Karpas-422 (cell line): Measurements from ENCODE around the gene EVPL. TPM values are rescaled to one million over a fixed set of nuclear protein-coding genes. Genes with fewer than 3 reads are reported as not detected.

Experiments
- DNase-seq: peaks from one replicate; pipeline ENCODE4 v3.0.0-alpha.2; 2015
- H2AFZ ChIP-seq: fragments of 200-600 bp; sonication (generic); 2 replicates; pipeline ENCODE4 v1.6.1; 2014; ENCODE audit warnings: antibody characterized with exemption, low read length, mixed read lengths
- H3K27ac ChIP-seq: fragments of 200-600 bp; sonication (generic); 2 replicates; pipeline ENCODE4 v1.5.1; 2014; ENCODE audit warnings: mild to moderate bottlenecking, low read length, moderate library complexity
- H3K27me3 ChIP-seq: fragments of 200-600 bp; sonication (generic); 2 replicates; pipeline ENCODE4 v1.6.1; 2014; ENCODE audit warnings: low read length, mixed read lengths
- H3K36me3 ChIP-seq: fragments of 200-600 bp; sonication (generic); 2 replicates; pipeline ENCODE4 v1.6.1; 2014; ENCODE audit warnings: low read length, mixed read lengths; ENCODE audit not compliant: insufficient read depth
- H3K4me1 ChIP-seq: fragments of 200-600 bp; sonication (generic); 2 replicates; pipeline ENCODE4 v1.6.1; 2014; ENCODE audit warnings: mild to moderate bottlenecking, low read length, mixed read lengths
- H3K4me2 ChIP-seq: fragments of 200-600 bp; sonication (generic); 2 replicates; pipeline ENCODE4 v1.6.1; 2014; ENCODE audit warnings: low read length, low read depth, mild to moderate bottlenecking; ENCODE audit not compliant: poor library complexity, severe bottlenecking
- H3K4me3 ChIP-seq: fragments of 200-600 bp; sonication (generic); 2 replicates; pipeline ENCODE4 v1.5.1; 2014; ENCODE audit warnings: mild to moderate bottlenecking, antibody characterized with exemption, low read length, mixed read lengths
- H3K79me2 ChIP-seq: fragments of 200-600 bp; sonication (generic); 2 replicates; pipeline ENCODE4 v1.6.1; 2014; ENCODE audit warnings: mild to moderate bottlenecking, low read length, mixed read lengths
- H3K9ac ChIP-seq: fragments of 200-600 bp; sonication (generic); 2 replicates; pipeline ENCODE4 v1.6.0; 2014; ENCODE audit warnings: low read length
- H3K9me2 ChIP-seq: fragments of 200-600 bp; sonication (generic), shearing (Covaris generic); replicated peaks from 2 replicates; pipeline ENCODE4 v1.6.0; 2014; ENCODE audit warnings: mild to moderate bottlenecking, low read length, moderate library complexity; ENCODE audit not compliant: insufficient read depth
- H3K9me3 ChIP-seq: fragments of 300-700, 200-600 bp; sonication (generic); 2 replicates; pipeline ENCODE4 v1.6.1; 2014; ENCODE audit warnings: low read length, mixed read lengths
- H4K20me1 ChIP-seq: fragments of 200-600 bp; sonication (generic); 2 replicates; pipeline ENCODE4 v1.6.1; 2014; ENCODE audit warnings: mild to moderate bottlenecking, antibody characterized with exemption, low read length, low read depth; ENCODE audit not compliant: insufficient read depth
- total RNA-seq: library from RNA; depleted of rRNA; stranded (reverse); fragments of >200 nt; shearing (Covaris generic); gene quantifications from 2 replicates; pipeline ENCODE4 v1.2.3, GENCODE V29; 2014; ENCODE audit warnings: low replicate concordance

EVPL gene
- total RNA-seq, 1 experiment from 2014 or later: 0.07 TPM

DNA sequence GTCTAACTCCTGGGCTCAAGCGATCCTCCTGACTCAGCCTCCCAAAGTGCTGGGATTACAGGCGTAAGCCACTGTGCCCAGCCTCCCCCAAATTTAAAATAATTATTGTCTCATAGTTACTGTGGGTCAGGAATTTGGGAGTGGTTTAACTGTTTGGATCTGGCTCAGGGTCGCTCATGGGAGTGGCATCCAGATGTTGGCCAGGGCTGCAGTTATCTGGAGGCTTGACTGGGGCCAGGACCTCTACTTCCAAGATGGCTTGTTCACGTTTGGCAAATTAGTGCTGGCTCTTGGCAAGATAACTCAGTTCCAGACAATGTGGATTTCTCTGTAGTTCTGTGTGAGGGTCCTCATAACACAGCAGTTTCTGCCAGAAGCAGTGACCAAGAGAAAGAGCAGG is 40.1 kb downstream of the EVPL start:
- Histone ChIP-seq H3K4me1 (peaks cover 27% of the 10 kb centered on the region), H3K9ac (no peak overlapping the region), H3K27me3 (no peaks in the 10 kb centered on the region), H3K4me2 (no peak overlapping the region), H3K27ac (no peak overlapping the region), H3K4me3 (no peak overlapping the region), H3K79me2 (peaks cover 9% of the 10 kb centered on the region), H3K9me2 (no peaks in the 10 kb centered on the region), H3K36me3 (no peaks in the 10 kb centered on the region), H3K9me3 (no peaks in the 10 kb centered on the region), H2AFZ (no peak overlapping the region), H4K20me1 (no peaks in the 10 kb centered on the region)
- DNase-seq: no peak

DNA sequence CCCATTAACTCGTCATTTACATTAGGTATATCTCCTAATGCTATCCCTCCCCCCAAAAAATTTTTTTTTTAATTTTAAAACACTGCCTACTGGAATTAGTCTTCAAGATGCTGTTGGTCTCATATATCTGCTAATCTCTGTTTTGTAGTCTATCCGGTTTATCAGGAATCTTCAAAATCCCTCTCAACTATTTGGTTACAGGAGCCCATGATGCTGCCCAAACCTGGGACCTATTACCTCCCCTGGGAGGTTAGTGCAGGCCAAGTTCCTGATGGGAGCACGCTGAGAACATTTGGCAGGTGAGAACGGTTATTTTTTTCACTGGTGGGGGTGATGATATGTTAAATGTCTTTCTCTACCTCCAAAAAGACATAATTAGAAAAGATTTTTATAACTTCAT is 41.1 kb downstream of the EVPL start:
- Histone ChIP-seq H3K4me3 (no peak overlapping the region), H3K9me3 (no peaks in the 10 kb centered on the region), H3K36me3 (no peaks in the 10 kb centered on the region), H3K4me2 (no peak overlapping the region), H3K27ac (no peak overlapping the region), H3K9me2 (no peaks in the 10 kb centered on the region), H3K79me2 (peaks cover 18% of the 10 kb centered on the region), H4K20me1 (no peaks in the 10 kb centered on the region), H2AFZ (no peak overlapping the region), H3K27me3 (no peaks in the 10 kb centered on the region), H3K9ac (no peak overlapping the region), H3K4me1 (peaks cover 29% of the 10 kb centered on the region)
- no peak for DNase-seq

DNA sequence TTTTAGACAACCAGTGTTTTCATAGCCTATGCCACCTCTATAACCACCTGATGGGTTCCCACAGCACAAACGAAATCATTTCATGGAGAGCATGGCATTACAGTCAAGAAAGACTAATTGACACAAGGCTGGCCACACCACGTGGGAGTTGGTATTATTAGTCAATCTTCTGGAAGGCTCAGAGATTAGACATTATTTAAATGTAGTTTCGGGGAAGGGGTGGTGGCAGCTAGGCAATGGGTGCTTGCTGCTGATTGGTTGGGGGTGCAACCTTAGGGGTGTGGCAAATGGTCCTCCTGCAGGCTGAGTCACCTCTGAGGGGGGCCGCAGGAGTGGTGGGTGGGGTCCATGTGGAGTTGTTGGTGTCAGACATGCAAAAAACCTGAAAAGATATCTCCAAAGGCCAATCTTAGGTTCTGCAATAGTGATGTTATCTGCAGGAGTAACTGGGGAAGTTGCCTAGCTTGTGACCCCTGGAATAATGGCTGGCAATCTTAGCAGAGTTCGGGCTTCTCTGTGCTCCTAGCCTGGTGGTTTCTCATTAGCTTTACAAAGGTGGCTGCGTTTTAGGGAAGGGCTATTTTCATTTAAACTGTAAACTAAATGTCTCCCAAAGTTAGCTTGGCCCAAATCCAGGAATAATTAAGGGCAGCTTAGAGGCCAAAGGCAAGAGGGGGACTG is 43.5 kb downstream of the EVPL start:
- peaks cover 39% of the 10 kb centered on the region for H3K4me1 ChIP-seq

DNA sequence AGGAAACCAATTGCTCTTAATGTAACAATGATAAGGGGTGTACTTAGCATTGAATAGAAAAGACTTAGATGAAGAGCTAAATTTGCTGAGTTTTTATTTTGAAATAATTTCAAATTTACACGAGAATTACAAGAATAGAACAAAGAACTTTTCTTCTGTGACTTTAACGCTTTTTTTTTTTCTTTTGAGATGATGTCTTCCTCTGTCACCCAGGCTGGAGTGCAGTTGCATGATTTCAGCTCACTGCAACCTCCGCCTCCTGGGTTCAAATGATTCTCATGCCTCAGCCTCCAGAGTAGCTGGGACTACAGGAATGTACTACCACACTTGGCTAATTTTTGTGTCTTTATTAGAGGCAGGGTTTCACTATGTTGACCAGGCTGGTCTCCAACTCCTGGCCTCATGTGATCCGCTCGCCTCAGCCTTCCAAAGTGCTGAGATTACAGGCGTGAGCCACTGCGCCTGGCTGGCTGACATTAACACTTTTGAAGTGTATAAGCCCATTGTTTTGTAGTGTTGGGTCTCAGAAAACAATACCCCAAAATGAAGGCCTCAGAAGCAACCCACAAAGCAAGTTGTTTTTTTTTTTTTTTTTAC is 46.0 kb downstream of the EVPL start:
- Histone ChIP-seq H3K4me3 (peak overlapping the region; percentile 73; the same call in 1 of the 2 replicates), H3K4me1 (peaks cover 51% of the 10 kb centered on the region), H4K20me1 (no peaks in the 10 kb centered on the region), H3K27me3 (no peaks in the 10 kb centered on the region), H3K36me3 (no peaks in the 10 kb centered on the region), H3K4me2 (peak overlapping the region; percentile 68), H3K9me3 (no peaks in the 10 kb centered on the region), H3K9ac (peak overlapping the region; percentile 79), H3K9me2 (no peaks in the 10 kb centered on the region), H3K79me2 (peaks cover 49% of the 10 kb centered on the region), H3K27ac (peak overlapping the region; percentile 72), H2AFZ (no peak overlapping the region)
- no peak for DNase-seq

More for the DNA sequence above, 43.5 kb downstream of the EVPL start:
- H3K9ac ChIP-seq: no peak overlapping the region
- no peaks in the 10 kb centered on the region for H3K9me2 ChIP-seq
- H3K79me2 ChIP-seq: peaks cover 36% of the 10 kb centered on the region
- H3K4me3 ChIP-seq: no peak overlapping the region
- no peak overlapping the region for H2AFZ ChIP-seq
- H3K27ac ChIP-seq: peak overlapping the region; percentile 5; the same call in 1 of the 2 replicates
- peak overlapping the region; percentile 33 for H3K4me2 ChIP-seq
- peak; percentile 78 for DNase-seq
- H4K20me1 ChIP-seq: no peaks in the 10 kb centered on the region
- H3K36me3 ChIP-seq: no peaks in the 10 kb centered on the region
- H3K27me3 ChIP-seq: no peaks in the 10 kb centered on the region
- H3K9me3 ChIP-seq: no peaks in the 10 kb centered on the region

DNA sequence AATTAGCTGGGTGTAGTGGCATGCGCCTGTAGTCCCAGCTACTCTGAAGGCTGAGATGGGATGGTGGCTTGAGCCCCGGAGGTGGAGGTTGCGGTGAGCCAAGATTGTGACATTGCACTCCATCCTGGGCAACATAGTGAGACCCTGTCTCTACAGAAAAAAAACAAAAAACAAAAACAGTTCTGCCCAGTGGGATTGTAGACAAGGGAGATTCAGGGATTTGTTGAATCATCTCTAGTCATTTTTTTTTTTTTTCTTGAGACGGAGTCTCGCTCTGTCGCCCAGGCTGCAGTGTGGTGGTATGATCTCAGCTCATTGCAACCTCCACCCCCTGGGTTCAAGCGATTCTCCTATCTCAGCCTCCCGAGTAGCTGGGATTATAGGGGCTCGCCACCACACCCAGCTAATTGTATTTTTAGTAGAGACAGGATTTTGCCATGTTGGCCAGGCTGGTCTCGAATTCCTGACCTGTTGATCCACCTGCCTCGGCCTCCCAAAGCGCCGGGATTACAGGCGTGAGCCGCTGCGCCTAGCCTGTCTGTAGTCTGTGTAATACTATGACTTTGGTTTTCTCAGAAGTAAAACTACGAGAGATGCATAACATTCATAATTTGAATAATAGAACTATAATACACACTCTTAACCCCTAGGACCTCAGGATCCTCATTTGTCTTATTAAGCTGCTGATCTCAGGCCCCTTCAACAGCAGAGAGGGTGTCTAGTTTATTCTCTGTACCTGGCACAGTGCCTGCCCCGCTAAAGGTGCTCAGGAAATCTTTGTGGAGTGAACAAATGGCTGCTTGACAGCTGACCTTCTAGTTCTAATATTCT is 46.7 kb downstream of the EVPL start:
- H3K9me2 ChIP-seq: no peaks in the 10 kb centered on the region
- H2AFZ ChIP-seq: no peak overlapping the region
- H3K9ac ChIP-seq: peak overlapping the region; percentile 79
- H3K4me1 ChIP-seq: peaks cover 51% of the 10 kb centered on the region
- peak; percentile 60 for DNase-seq
- peak overlapping the region; percentile 68 for H3K4me2 ChIP-seq
- peak overlapping the region; percentile 72 for H3K27ac ChIP-seq
- H4K20me1 ChIP-seq: no peaks in the 10 kb centered on the region
- H3K27me3 ChIP-seq: no peaks in the 10 kb centered on the region
- no peaks in the 10 kb centered on the region for H3K9me3 ChIP-seq
- H3K79me2 ChIP-seq: peaks cover 50% of the 10 kb centered on the region
- H3K36me3 ChIP-seq: no peaks in the 10 kb centered on the region
- peak overlapping the region; percentile 73 for H3K4me3 ChIP-seq

DNA sequence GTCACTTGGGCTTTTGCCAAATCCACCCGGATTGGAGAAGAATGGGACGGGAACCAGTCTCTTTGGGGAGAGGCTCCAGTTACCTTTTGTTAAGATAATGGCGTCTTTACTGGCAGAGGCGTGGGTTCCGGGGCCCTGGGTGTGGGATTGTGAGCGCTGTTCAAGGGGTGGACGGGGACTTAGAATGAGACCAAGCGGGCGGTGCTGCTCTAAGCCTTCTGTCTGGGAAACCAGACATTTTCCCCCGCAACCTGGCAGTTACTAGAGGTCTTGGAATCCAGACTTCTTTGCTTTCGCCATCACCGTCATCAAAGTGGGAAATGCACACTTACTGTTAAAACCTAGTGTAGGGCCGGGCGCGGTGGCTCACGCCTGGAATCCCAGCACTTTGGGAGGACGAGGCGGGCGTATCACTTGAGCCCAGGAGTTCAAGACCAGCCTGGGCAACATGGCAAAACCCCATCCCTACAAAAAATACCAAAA is 47.4 kb downstream of the EVPL start:
- H3K36me3 ChIP-seq: no peaks in the 10 kb centered on the region
- peaks cover 49% of the 10 kb centered on the region for H3K79me2 ChIP-seq
- H3K9ac ChIP-seq: peak overlapping the region; percentile 79
- DNase-seq: no peak
- H4K20me1 ChIP-seq: no peaks in the 10 kb centered on the region
- peak overlapping the region; percentile 73 for H3K4me3 ChIP-seq
- peak overlapping the region; percentile 72 for H3K27ac ChIP-seq
- no peak overlapping the region for H2AFZ ChIP-seq
- no peaks in the 10 kb centered on the region for H3K27me3 ChIP-seq
- no peaks in the 10 kb centered on the region for H3K9me3 ChIP-seq
- H3K4me2 ChIP-seq: peak overlapping the region; percentile 68
- H3K9me2 ChIP-seq: no peaks in the 10 kb centered on the region
- peaks cover 51% of the 10 kb centered on the region for H3K4me1 ChIP-seq

DNA sequence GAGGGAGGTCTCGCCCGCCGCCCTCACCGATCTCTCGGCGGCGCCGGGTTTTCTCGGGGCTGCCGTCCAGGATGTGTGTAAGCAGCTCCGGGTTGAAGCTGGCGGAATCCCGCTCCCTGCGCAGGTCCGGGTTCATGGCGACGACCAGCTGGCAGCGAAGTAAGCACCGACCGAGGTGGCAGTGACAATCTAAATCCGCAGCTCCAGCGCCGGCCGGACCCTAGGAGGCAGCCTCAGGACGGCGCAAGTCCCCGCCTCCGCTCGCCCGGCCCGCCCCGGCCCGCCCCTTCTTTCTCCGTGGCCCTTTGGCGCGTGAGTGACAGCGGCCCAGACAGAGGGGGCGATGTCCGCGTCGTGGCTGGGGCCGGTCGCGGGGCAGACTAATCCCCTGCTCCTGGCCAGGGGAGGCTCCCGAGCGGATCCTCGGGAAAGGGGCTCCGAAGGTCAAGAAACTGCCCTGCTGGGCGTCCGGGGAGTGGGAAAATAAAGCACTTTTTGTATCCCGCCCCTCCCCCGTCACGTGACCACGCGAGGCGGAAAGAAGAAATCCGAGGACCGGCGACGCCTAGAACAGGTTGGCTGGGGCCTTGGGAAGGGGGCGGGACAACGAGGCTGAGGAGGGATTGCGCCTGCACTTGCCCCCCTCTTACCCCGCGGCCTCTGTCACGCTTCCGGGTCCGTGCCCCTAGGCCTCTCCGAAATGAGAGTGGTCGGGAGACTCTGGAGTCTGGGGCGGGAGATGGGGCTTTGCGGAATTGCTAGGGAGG is 48.0 kb downstream of the EVPL start, which contains the start of the genes ACOX1 and TEN1:
TSS of gene ACOX1 (minus strand) at position 229 of the 767 bp plus-strand sequence. CDS start at position 136, 93 bp downstream.
TSS of gene TEN1 (plus strand) at position 303 of the 767 bp plus-strand sequence. CDS start 6,953 bp downstream, outside the sequence.
- Histone ChIP-seq H3K9me2 (no peaks in the 10 kb centered on the region), H3K9me3 (no peaks in the 10 kb centered on the region), H3K27ac (peak within 1 kb of the TSS; percentile 72), H3K4me1 (peaks cover 51% of the 10 kb centered on the region), H3K27me3 (no peaks in the 10 kb centered on the region), H3K4me3 (peak within 1 kb of the TSS; percentile 73), H3K9ac (peak within 1 kb of the TSS; percentile 79), H3K4me2 (peak within 1 kb of the TSS; percentile 68), H3K79me2 (peaks cover 45% of the 10 kb centered on the region), H3K36me3 (no peaks in the 10 kb centered on the region), H2AFZ (peak within 1 kb of the TSS; percentile 82), H4K20me1 (no peaks in the 10 kb centered on the region)
- DNase-seq: peak; percentile 98
